Endothelial cell (in vitro differentiated cells): ENCODE results near the gene FECH. TPM values are rescaled to one million over a fixed set of nuclear protein-coding genes. Genes with fewer than 3 reads are reported as not detected.

Source experiments
- DNase-seq: peaks from one replicate; pipeline ENCODE4 v3.0.0; 2021; ENCODE audit warnings: low spot score
- H3K27ac Mint-ChIP-seq: one replicate; pipeline ENCODE4 v1.8.0; 2021; ENCODE audit warnings: mixed read lengths, inconsistent platforms; ENCODE audit not compliant: unreplicated experiment
- H3K27me3 Mint-ChIP-seq: one replicate; pipeline ENCODE4 v1.8.0; 2021; ENCODE audit warnings: mild to moderate bottlenecking, moderate library complexity, mixed read lengths, inconsistent platforms; ENCODE audit not compliant: unreplicated experiment
- H3K36me3 Mint-ChIP-seq: one replicate; pipeline ENCODE4 v1.8.0; 2021; ENCODE audit warnings: mild to moderate bottlenecking, low read depth, mixed read lengths, inconsistent platforms; ENCODE audit not compliant: unreplicated experiment
- H3K4me1 Mint-ChIP-seq: one replicate; pipeline ENCODE4 v1.8.0; 2021; ENCODE audit warnings: mild to moderate bottlenecking, mixed read lengths, inconsistent platforms; ENCODE audit not compliant: unreplicated experiment
- H3K4me3 Mint-ChIP-seq: one replicate; pipeline ENCODE4 v1.8.0; 2021; ENCODE audit warnings: mild to moderate bottlenecking, mixed read lengths, inconsistent platforms; ENCODE audit not compliant: unreplicated experiment
- H3K9me3 Mint-ChIP-seq: one replicate; pipeline ENCODE4 v1.8.0; 2021; ENCODE audit warnings: mixed read lengths, inconsistent platforms; ENCODE audit not compliant: unreplicated experiment
- CTCF ChIP-seq: fragments of 200-600 bp; sonication (generic); IDR thresholded peaks from one replicate; pipeline ENCODE4 v1.5.0; 2021; ENCODE audit warnings: antibody characterized with exemption; ENCODE audit not compliant: unreplicated experiment
- long read RNA-seq: library from polyadenylated mRNA; unstranded; transcript quantifications from one replicate; pipeline ENCODE4 v2.0.0, GENCODE V29; 2020; ENCODE audit not compliant: unreplicated experiment
- total RNA-seq: library from RNA; stranded (reverse); fragmentation: NEBNext Ultra II Directional; extraction: Animal tissue kit (Norgen Biotek cat#: 25700); gene quantifications from one replicate; pipeline ENCODE4 v1.2.1, GENCODE V29; 2021; ENCODE audit not compliant: unreplicated experiment

Gene FECH
- total RNA-seq = 51.6 TPM
- long read RNA-seq, transcript FECH-201 (11 exons, 3,853 nt) = major isoform, 32 of 41 reads
- long read RNA-seq, partial matches to known transcripts = 1 of 41 reads
- long read RNA-seq, other reads (novel, unspliced or antisense) = 5 of 41 reads

- TF ChIP-seq CTCF = no peak
- Mint-ChIP-seq H3K4me3 (peak within 1 kb of the TSS; percentile 95), H3K27ac (peak within 1 kb of the TSS; percentile 84), H3K27me3 (peaks cover 2% of the 10 kb centered on the region), H3K4me1 (peaks cover 12% of the 10 kb centered on the region), H3K36me3 (peaks cover 14% of the 10 kb centered on the region), H3K9me3 (no peaks in the 10 kb centered on the region)
- peak; percentile 62 for DNase-seq
Measured at GRCh38 chr18:57586251-57587049, at the start of gene FECH. Gene FECH, minus strand, starts transcription at chr18:57586702. Its CDS starts 82 bp downstream, at chr18:57586620.

- Mint-ChIP-seq H3K4me1 (peaks cover 5% of the 10 kb centered on the region), H3K4me3 (no peak overlapping the region), H3K36me3 (peaks cover 9% of the 10 kb centered on the region), H3K27ac (no peak overlapping the region), H3K9me3 (no peaks in the 10 kb centered on the region), H3K27me3 (no peaks in the 10 kb centered on the region)
- TF ChIP-seq CTCF = no peak
- DNase-seq = no peak
Measured at GRCh38 chr18:57635003-57635822, 48.7 kb upstream of the FECH start.

GRCh38 chr18:57631697-57632096, 45.2 kb upstream of the FECH start:
- Mint-ChIP-seq H3K4me1 (peaks cover 9% of the 10 kb centered on the region), H3K9me3 (no peaks in the 10 kb centered on the region), H3K27ac (no peak overlapping the region), H3K36me3 (peaks cover 9% of the 10 kb centered on the region), H3K27me3 (peaks cover 1% of the 10 kb centered on the region), H3K4me3 (no peak overlapping the region)
- no peak for DNase-seq
- TF ChIP-seq CTCF = no peak

- no peak for TF ChIP-seq CTCF
- Mint-ChIP-seq H3K27me3 (peaks cover 1% of the 10 kb centered on the region), H3K36me3 (peaks cover 9% of the 10 kb centered on the region), H3K4me3 (peak overlapping the region; percentile 93), H3K27ac (peak overlapping the region; percentile 48), H3K4me1 (peaks cover 9% of the 10 kb centered on the region), H3K9me3 (no peaks in the 10 kb centered on the region)
- DNase-seq = no peak
Measured at GRCh38 chr18:57630754-57631595, 44.5 kb upstream of the FECH start.
